ENCODE results near the gene PRH2.

GRCh38 chr12:10982244-10982643 is 53.2 kb downstream of the PRH2 start:
- no peak for TF ChIP-seq EZH2 (IDR thresholded peaks at IDR 0.05; ENCODE audit: low read depth)
- no peak for TF ChIP-seq CTCF (conservative IDR thresholded peaks at IDR 0.05)
